WTC11 (cell line): ENCODE data around the gene MYL12B. TPM values are rescaled to one million over a fixed set of nuclear protein-coding genes. Genes with fewer than 3 reads are reported as not detected.

Source experiments
- ATAC-seq: fragments of 200-7000 bp; cut with Tn5 transposase; 2 replicates; pipeline ENCODE4 v1.10.0; 2021; ENCODE audit warnings: mild to moderate bottlenecking, moderate library complexity
- CTCF ChIA-PET: fragments of 300-600 bp; sonication (Branson Sonifier 250); formaldehyde crosslinking; loops from one replicate; lab custom pipeline; 2021; ENCODE audit warnings: antibody characterized with exemption; lab: Charles Lee
- POLR2A ChIA-PET: fragments of 350-600 bp; sonication (Branson Sonifier 250); formaldehyde crosslinking; loops from one replicate; lab custom pipeline; 2021; ENCODE audit warnings: antibody characterized with exemption; lab: Charles Lee
- DNase-seq: peaks from one replicate; pipeline ENCODE4 v3.0.0; 2021; ENCODE audit warnings: low spot score
- H3K27ac Mint-ChIP-seq: 2 replicates; pipeline ENCODE4 v1.8.0; 2021; ENCODE audit warnings: mixed read lengths
- H3K27me3 Mint-ChIP-seq: 2 replicates; pipeline ENCODE4 v1.8.0; 2021; ENCODE audit warnings: low read depth, mild to moderate bottlenecking, moderate library complexity, mixed read lengths
- H3K36me3 Mint-ChIP-seq: 2 replicates; pipeline ENCODE4 v1.8.0; 2021; ENCODE audit warnings: mixed read lengths
- H3K4me1 Mint-ChIP-seq: 2 replicates; pipeline ENCODE4 v1.8.0; 2022; ENCODE audit warnings: mixed read lengths
- H3K4me3 Mint-ChIP-seq: 2 replicates; pipeline ENCODE4 v1.8.0; 2021; ENCODE audit warnings: mild to moderate bottlenecking, moderate library complexity, mixed read lengths
- H3K9me3 Mint-ChIP-seq: 2 replicates; pipeline ENCODE4 v1.8.0; 2021; ENCODE audit warnings: mixed read lengths
- ATF6 ChIP-seq: sonication (generic); formaldehyde crosslinking; IDR thresholded peaks from 2 replicates; pipeline ENCODE4 v1.8.1; 2023; ENCODE audit warnings: mild to moderate bottlenecking, missing genetic modification reagents
- CREB1 ChIP-seq: sonication (generic); formaldehyde crosslinking; IDR thresholded peaks from 2 replicates; pipeline ENCODE4 v1.8.0; 2023; ENCODE audit warnings: mild to moderate bottlenecking, missing genetic modification reagents
- ETV6 ChIP-seq: sonication (generic); formaldehyde crosslinking; IDR thresholded peaks from 2 replicates; pipeline ENCODE4 v1.8.1; 2022; ENCODE audit warnings: mild to moderate bottlenecking, missing genetic modification reagents
- FOXK1 ChIP-seq: sonication (generic); formaldehyde crosslinking; IDR thresholded peaks from 2 replicates; pipeline ENCODE4 v1.8.0; 2022; ENCODE audit warnings: mild to moderate bottlenecking, moderate library complexity, missing genetic modification reagents
- GRHL2 ChIP-seq: fragments of 250-450 bp; sonication (Bioruptor Pico); IDR thresholded peaks from 2 replicates; pipeline ENCODE4 v1.8.0; 2022; ENCODE audit warnings: mild to moderate bottlenecking, moderate library complexity; ENCODE audit not compliant: insufficient replicate concordance, severe bottlenecking
- HMGA2 ChIP-seq: fragments of 250-450 bp; sonication (Bioruptor Pico); IDR thresholded peaks from 2 replicates; pipeline ENCODE4 v1.4.0; 2021; ENCODE audit warnings: mild to moderate bottlenecking, moderate library complexity
- JAZF1 ChIP-seq: fragments of 250-450 bp; sonication (Bioruptor Pico); IDR thresholded peaks from 2 replicates; pipeline ENCODE4 v1.9.0; 2021; ENCODE audit warnings: moderate library complexity, mild to moderate bottlenecking, inconsistent platforms
- NR1H2 ChIP-seq: sonication (generic); formaldehyde crosslinking; IDR thresholded peaks from 2 replicates; pipeline ENCODE4 v1.9.0; 2021; ENCODE audit warnings: mild to moderate bottlenecking, moderate library complexity, missing genetic modification reagents
- OVOL2 ChIP-seq: fragments of 250-450 bp; sonication (Bioruptor Pico); IDR thresholded peaks from 2 replicates; pipeline ENCODE4 v1.9.0; 2021; ENCODE audit warnings: mild to moderate bottlenecking, borderline replicate concordance
- PRDM15 ChIP-seq: sonication (generic); formaldehyde crosslinking; IDR thresholded peaks from 2 replicates; pipeline ENCODE4 v1.8.0; 2022; ENCODE audit warnings: missing genetic modification reagents
- STAT6 ChIP-seq: sonication (generic); formaldehyde crosslinking; conservative IDR thresholded peaks from 2 replicates; pipeline ENCODE4 v1.8.1; 2023; ENCODE audit warnings: mild to moderate bottlenecking, low read depth, missing genetic modification reagents, moderate library complexity
- TCF7 ChIP-seq: sonication (generic); formaldehyde crosslinking; IDR thresholded peaks from 2 replicates; pipeline ENCODE4 v1.8.0; 2022; ENCODE audit warnings: mild to moderate bottlenecking, low read depth, missing genetic modification reagents, moderate library complexity
- ZNF138 ChIP-seq: sonication (generic); formaldehyde crosslinking; conservative IDR thresholded peaks from 2 replicates; pipeline ENCODE4 v1.8.1; 2022; ENCODE audit warnings: mild to moderate bottlenecking, moderate library complexity, missing genetic modification reagents
- ZNF232 ChIP-seq: sonication (generic); formaldehyde crosslinking; IDR thresholded peaks from 2 replicates; pipeline ENCODE4 v1.8.0; 2022; ENCODE audit warnings: mild to moderate bottlenecking, missing genetic modification reagents
- ZNF416 ChIP-seq: fragments of 250-450 bp; sonication (Bioruptor Pico); IDR thresholded peaks from 2 replicates; pipeline ENCODE4 v1.9.0; 2021; ENCODE audit warnings: mild to moderate bottlenecking, inconsistent platforms
- total RNA-seq: library from RNA; stranded (reverse); gene quantifications from 3 replicates; pipeline ENCODE4 v1.2.3, GENCODE V29; 2021
- TF ChIP-seq, protein P1 (sequence below): fragments of 200-600 bp; IDR thresholded peaks from 2 replicates; pipeline ENCODE4 v1.8.0; 2022; ENCODE audit warnings: antibody characterized with exemption
- TF ChIP-seq, protein P2 (sequence below): sonication (generic); formaldehyde crosslinking; IDR thresholded peaks from 2 replicates; pipeline ENCODE4 v1.8.0; 2022; ENCODE audit warnings: mild to moderate bottlenecking, missing genetic modification reagents
- TF ChIP-seq, protein P3 (sequence below): fragments of 250-450 bp; sonication (Bioruptor Pico); IDR thresholded peaks from 2 replicates; pipeline ENCODE4 v1.9.0; 2021; ENCODE audit warnings: mild to moderate bottlenecking, borderline replicate concordance
- TF ChIP-seq, protein P4 (sequence below): sonication (generic); formaldehyde crosslinking; IDR thresholded peaks from 2 replicates; pipeline ENCODE4 v1.8.0; 2022; ENCODE audit warnings: mild to moderate bottlenecking, missing genetic modification reagents

Gene MYL12B
- total RNA-seq, 1 experiment from 2014 or later = 173 TPM

DNA sequence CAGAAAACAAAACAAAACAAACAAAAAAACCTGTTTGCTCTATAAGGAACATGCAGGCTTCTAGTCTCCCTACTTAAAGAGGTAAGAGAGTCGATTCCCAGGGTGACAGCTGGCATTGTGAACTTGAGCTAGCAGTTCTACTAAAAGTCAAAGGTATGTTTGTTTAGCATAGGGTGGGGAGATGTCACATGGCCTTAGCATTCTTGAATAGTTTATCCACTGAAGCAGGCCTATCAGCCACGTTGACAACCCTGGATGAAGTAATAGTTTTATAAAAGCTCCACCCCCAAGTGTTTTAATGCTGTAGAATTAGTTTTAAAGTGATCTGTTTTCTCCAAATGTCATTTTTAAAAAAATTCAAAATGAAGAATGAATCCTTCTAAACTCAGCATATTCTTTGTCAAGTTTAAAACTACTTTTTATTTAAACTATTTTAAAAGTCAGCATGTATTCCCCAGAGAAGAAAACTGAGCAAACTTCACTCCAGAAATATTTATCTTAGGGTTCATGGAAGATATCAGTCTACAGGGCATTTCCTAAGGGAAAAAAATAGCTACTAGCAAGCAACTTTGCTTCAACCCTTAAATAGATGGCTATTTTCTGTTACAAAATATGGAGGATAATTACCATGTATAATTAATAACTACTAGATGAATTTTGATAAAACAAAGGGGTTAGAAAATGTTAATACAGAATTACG is 43.8 kb upstream of the MYL12B start (continued):
- TF ChIP-seq, protein P1, sequence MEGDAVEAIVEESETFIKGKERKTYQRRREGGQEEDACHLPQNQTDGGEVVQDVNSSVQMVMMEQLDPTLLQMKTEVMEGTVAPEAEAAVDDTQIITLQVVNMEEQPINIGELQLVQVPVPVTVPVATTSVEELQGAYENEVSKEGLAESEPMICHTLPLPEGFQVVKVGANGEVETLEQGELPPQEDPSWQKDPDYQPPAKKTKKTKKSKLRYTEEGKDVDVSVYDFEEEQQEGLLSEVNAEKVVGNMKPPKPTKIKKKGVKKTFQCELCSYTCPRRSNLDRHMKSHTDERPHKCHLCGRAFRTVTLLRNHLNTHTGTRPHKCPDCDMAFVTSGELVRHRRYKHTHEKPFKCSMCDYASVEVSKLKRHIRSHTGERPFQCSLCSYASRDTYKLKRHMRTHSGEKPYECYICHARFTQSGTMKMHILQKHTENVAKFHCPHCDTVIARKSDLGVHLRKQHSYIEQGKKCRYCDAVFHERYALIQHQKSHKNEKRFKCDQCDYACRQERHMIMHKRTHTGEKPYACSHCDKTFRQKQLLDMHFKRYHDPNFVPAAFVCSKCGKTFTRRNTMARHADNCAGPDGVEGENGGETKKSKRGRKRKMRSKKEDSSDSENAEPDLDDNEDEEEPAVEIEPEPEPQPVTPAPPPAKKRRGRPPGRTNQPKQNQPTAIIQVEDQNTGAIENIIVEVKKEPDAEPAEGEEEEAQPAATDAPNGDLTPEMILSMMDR = no peak
- TF ChIP-seq ZNF232 (CRISPR knock-in tag) = no peak
- TF ChIP-seq, protein P2, sequence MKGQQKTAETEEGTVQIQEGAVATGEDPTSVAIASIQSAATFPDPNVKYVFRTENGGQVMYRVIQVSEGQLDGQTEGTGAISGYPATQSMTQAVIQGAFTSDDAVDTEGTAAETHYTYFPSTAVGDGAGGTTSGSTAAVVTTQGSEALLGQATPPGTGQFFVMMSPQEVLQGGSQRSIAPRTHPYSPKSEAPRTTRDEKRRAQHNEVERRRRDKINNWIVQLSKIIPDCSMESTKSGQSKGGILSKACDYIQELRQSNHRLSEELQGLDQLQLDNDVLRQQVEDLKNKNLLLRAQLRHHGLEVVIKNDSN (CRISPR knock-in tag) = no peak
- TF ChIP-seq NR1H2 (CRISPR knock-in tag) = no peak
- TF ChIP-seq, protein P3, sequence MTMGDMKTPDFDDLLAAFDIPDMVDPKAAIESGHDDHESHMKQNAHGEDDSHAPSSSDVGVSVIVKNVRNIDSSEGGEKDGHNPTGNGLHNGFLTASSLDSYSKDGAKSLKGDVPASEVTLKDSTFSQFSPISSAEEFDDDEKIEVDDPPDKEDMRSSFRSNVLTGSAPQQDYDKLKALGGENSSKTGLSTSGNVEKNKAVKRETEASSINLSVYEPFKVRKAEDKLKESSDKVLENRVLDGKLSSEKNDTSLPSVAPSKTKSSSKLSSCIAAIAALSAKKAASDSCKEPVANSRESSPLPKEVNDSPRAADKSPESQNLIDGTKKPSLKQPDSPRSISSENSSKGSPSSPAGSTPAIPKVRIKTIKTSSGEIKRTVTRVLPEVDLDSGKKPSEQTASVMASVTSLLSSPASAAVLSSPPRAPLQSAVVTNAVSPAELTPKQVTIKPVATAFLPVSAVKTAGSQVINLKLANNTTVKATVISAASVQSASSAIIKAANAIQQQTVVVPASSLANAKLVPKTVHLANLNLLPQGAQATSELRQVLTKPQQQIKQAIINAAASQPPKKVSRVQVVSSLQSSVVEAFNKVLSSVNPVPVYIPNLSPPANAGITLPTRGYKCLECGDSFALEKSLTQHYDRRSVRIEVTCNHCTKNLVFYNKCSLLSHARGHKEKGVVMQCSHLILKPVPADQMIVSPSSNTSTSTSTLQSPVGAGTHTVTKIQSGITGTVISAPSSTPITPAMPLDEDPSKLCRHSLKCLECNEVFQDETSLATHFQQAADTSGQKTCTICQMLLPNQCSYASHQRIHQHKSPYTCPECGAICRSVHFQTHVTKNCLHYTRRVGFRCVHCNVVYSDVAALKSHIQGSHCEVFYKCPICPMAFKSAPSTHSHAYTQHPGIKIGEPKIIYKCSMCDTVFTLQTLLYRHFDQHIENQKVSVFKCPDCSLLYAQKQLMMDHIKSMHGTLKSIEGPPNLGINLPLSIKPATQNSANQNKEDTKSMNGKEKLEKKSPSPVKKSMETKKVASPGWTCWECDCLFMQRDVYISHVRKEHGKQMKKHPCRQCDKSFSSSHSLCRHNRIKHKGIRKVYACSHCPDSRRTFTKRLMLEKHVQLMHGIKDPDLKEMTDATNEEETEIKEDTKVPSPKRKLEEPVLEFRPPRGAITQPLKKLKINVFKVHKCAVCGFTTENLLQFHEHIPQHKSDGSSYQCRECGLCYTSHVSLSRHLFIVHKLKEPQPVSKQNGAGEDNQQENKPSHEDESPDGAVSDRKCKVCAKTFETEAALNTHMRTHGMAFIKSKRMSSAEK = no peak
- no peak for TF ChIP-seq ZNF416 (CRISPR knock-in tag)
- no peak for TF ChIP-seq TCF7 (CRISPR knock-in tag)
- no peak for TF ChIP-seq CREB1
- TF ChIP-seq JAZF1 (CRISPR knock-in tag) = no peak
- no peak for TF ChIP-seq ZNF138

DNA sequence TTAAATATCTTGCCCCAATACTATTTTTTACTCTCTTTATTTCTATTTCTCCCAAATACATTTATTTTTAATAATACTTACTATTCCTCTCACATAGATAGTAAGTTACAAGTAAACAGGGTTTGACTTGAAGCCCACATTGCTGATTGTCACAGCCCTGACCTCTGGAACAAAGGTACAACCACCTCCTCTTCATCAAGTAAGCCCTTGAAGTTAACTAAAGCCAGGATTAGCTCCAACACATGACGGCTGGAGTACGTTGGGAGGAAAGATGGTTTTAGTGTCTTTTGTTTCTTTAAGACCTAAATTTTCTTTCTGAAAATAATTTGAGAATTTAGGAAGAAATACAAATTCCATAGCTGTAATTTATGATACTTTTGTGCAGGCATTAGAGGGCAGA is 43.1 kb upstream of the MYL12B start:
- H3K9me3 Mint-ChIP-seq = peaks cover 9% of the 10 kb centered on the region; the same call in 1 of the 2 replicates
- ATAC-seq (no peak), DNase-seq (no peak)
- no peak overlapping the region for H3K4me3 Mint-ChIP-seq
- no peaks in the 10 kb centered on the region; the same call in 1 of the 2 replicates for H3K27me3 Mint-ChIP-seq
- H3K36me3 Mint-ChIP-seq = no peaks in the 10 kb centered on the region
- H3K4me1 Mint-ChIP-seq = peaks cover 21% of the 10 kb centered on the region
- CTCF ChIA-PET = interaction anchor here (0.7 to 1.2 kb wide), 2 partner anchors 67 to 448 kb away, joined by 3 to 6 read pairs; no protein-coding TSS in a partner anchor
- H3K27ac Mint-ChIP-seq = no peak overlapping the region
- POLR2A ChIA-PET = no interaction called here
- TF ChIP-seq, protein P4, sequence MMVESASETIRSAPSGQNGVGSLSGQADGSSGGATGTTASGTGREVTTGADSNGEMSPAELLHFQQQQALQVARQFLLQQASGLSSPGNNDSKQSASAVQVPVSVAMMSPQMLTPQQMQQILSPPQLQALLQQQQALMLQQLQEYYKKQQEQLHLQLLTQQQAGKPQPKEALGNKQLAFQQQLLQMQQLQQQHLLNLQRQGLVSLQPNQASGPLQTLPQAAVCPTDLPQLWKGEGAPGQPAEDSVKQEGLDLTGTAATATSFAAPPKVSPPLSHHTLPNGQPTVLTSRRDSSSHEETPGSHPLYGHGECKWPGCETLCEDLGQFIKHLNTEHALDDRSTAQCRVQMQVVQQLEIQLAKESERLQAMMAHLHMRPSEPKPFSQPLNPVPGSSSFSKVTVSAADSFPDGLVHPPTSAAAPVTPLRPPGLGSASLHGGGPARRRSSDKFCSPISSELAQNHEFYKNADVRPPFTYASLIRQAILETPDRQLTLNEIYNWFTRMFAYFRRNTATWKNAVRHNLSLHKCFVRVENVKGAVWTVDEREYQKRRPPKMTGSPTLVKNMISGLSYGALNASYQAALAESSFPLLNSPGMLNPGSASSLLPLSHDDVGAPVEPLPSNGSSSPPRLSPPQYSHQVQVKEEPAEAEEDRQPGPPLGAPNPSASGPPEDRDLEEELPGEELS (CRISPR knock-in tag) = no peak
- no peak for TF ChIP-seq HMGA2 (CRISPR knock-in tag)
- TF ChIP-seq ETV6 (CRISPR knock-in tag) = no peak
- no peak for TF ChIP-seq PRDM15 (CRISPR knock-in tag)
- no peak for TF ChIP-seq GRHL2 (CRISPR knock-in tag)
- TF ChIP-seq OVOL2 (CRISPR knock-in tag) = no peak
- no peak for TF ChIP-seq STAT6
- no peak for TF ChIP-seq ATF6 (CRISPR knock-in tag)
- no peak for TF ChIP-seq CREB1
- TF ChIP-seq FOXK1 (CRISPR knock-in tag) = no peak
